ENCODE measurements around the gene CASK.

Gene CASK

GRCh38 chrX:41630091-41630490 is 293.3 kb downstream of the CASK start:
- no peak for TF ChIP-seq CTCF (conservative IDR thresholded peaks at IDR 0.05; ENCODE audit: low read depth, low read length)
- no peak for DNase-seq (ENCODE audit: low read depth)
- no peak overlapping the region for H3K4me3 ChIP-seq (ENCODE audit: low read length)

GRCh38 chrX:41629539-41629938 is 293.8 kb downstream of the CASK start:
- H3K4me3 ChIP-seq (ENCODE audit: low read length): no peak overlapping the region
- no peak for DNase-seq (ENCODE audit: low read depth)
- TF ChIP-seq CTCF (conservative IDR thresholded peaks at IDR 0.05; ENCODE audit: low read depth, low read length): no peak

GRCh38 chrX:41621222-41621723 is 302.1 kb downstream of the CASK start:
- no peak for DNase-seq (ENCODE audit: low read depth)
- no peak overlapping the region for H3K4me3 ChIP-seq (ENCODE audit: low read length)
- no peak for TF ChIP-seq CTCF (conservative IDR thresholded peaks at IDR 0.05; ENCODE audit: low read depth, low read length)

- TF ChIP-seq CTCF (conservative IDR thresholded peaks at IDR 0.05; ENCODE audit: low read depth, low read length): no peak
- H3K4me3 ChIP-seq (ENCODE audit: low read length): no peak overlapping the region
- DNase-seq (ENCODE audit: low read depth): no peak
Observed at GRCh38 chrX:41619221-41619620, 304.1 kb downstream of the CASK start.

- no peak overlapping the region for H3K4me3 ChIP-seq (ENCODE audit: low read length)
- no peak for TF ChIP-seq CTCF (conservative IDR thresholded peaks at IDR 0.05; ENCODE audit: low read depth, low read length)
- no peak for DNase-seq (ENCODE audit: low read depth)
Observed at GRCh38 chrX:41616935-41617334, 306.4 kb downstream of the CASK start.

GRCh38 chrX:41616255-41616654 is 307.1 kb downstream of the CASK start:
- no peak for TF ChIP-seq CTCF (conservative IDR thresholded peaks at IDR 0.05; ENCODE audit: low read depth, low read length)
- DNase-seq (ENCODE audit: low read depth): no peak
- no peak overlapping the region for H3K4me3 ChIP-seq (ENCODE audit: low read length)

GRCh38 chrX:41608244-41608643 is 315.1 kb downstream of the CASK start:
- H3K4me3 ChIP-seq (ENCODE audit: low read length): no peak overlapping the region
- no peak for DNase-seq (ENCODE audit: low read depth)
- no peak for TF ChIP-seq CTCF (conservative IDR thresholded peaks at IDR 0.05; ENCODE audit: low read depth, low read length)

Measured in retinal pigment epithelial cell (primary cell).